Activated CD4-positive, alpha-beta T cell treated with anti-CD3 and anti-CD28 coated beads, Interleukin-2, amount 10 ng/mL, durations not matched to agents 24 days and 14 days (primary cell): ENCODE data around the gene FGF7. TPM values are rescaled to one million over a fixed set of nuclear protein-coding genes. Genes with fewer than 3 reads are reported as not detected.
"Not testable (repeated sequence)": the region's sequence is repeated elsewhere in the genome, so short reads cannot be mapped to it uniquely, and the experiment has no call there.

Experiments
- DNase-seq: peaks from one replicate; pipeline ENCODE4 v3.0.0; 2022
- H3K27ac Mint-ChIP-seq: one replicate; pipeline ENCODE4 v1.8.0; 2022; ENCODE audit warnings: mild to moderate bottlenecking, mixed read lengths
- H3K27me3 Mint-ChIP-seq: one replicate; pipeline ENCODE4 v1.8.0; 2022; ENCODE audit warnings: mixed read lengths
- H3K36me3 Mint-ChIP-seq: one replicate; pipeline ENCODE4 v1.8.0; 2022; ENCODE audit warnings: low read depth, mild to moderate bottlenecking, mixed read lengths
- H3K4me1 Mint-ChIP-seq: one replicate; pipeline ENCODE4 v1.8.0; 2021; ENCODE audit warnings: mixed read lengths
- H3K4me3 Mint-ChIP-seq: one replicate; pipeline ENCODE4 v1.8.0; 2022; ENCODE audit warnings: mild to moderate bottlenecking, moderate library complexity, mixed read lengths
- H3K9me3 Mint-ChIP-seq: one replicate; pipeline ENCODE4 v1.8.0; 2021; ENCODE audit warnings: mixed read lengths
- intact Hi-C: fragments of 100-400 bp; cut with micrococcal nuclease; formaldehyde crosslinking; loops from one replicate; pipeline ENCODE4 v1.15.1; 2023
- total RNA-seq: library from RNA; stranded (reverse); gene quantifications from 2 replicates; pipeline ENCODE4 v1.2.3, GENCODE V29; 2022

FGF7 gene
- total RNA-seq, 1 donor from 2014 or later: not detected

DNA sequence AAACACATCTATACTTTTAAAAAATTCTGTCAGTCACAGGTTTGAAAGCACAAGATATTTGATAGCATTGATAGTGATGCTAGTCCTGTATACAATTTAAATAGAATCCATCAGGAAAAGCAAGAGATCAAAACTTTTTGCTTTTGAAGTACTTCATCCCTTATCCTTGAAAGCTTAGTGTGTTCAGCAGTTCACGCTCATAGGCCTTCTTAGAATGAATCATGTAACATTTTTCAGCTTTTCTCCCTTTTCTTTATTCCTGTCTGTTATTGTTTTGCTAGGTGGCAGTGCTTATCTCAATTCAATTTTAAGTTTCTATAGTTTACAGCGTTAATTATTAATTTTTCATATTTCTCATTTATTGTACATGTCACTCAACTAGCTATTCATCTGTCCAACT lies 69.1 kb downstream of the FGF7 start:
- no peaks in the 10 kb centered on the region for H3K36me3 Mint-ChIP-seq
- H3K4me1 Mint-ChIP-seq: no peaks in the 10 kb centered on the region
- peaks cover 5% of the 10 kb centered on the region for H3K27me3 Mint-ChIP-seq
- H3K27ac Mint-ChIP-seq: no peak overlapping the region
- H3K9me3 Mint-ChIP-seq: no peaks in the 10 kb centered on the region
- no peak for DNase-seq
- intact Hi-C loops: no loop called here
- H3K4me3 Mint-ChIP-seq: no peak overlapping the region

GRCh38 chr15:49492830-49493229 lies 69.8 kb downstream of the FGF7 start:
- Mint-ChIP-seq H3K36me3 (no peaks in the 10 kb centered on the region), H3K4me1 (no peaks in the 10 kb centered on the region), H3K9me3 (no peaks in the 10 kb centered on the region), H3K27me3 (peaks cover 5% of the 10 kb centered on the region), H3K4me3 (no peak overlapping the region), H3K27ac (no peak overlapping the region)
- DNase-seq: no peak
- intact Hi-C loops: no loop called here

DNA sequence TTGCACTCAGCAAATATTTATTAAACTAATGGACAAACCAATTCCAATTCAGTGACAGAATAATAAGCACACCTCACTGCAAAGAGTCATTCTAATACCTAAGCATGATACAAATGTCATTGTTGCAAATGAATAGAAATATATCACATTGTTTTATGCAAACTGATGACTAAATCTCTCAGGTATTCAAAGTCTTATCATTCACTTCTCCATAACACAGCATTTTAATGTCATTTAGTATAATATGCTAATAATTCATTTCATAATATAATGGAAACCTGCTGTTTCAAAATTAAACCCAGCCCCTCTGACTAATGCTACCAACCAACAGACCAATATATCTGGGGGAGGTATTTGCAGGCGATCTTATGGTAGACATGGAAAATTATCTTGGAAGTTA lies 71.8 kb downstream of the FGF7 start:
- intact Hi-C loops: no loop called here
- Mint-ChIP-seq H3K27ac (no peak overlapping the region), H3K9me3 (no peaks in the 10 kb centered on the region), H3K4me3 (no peak overlapping the region), H3K27me3 (peaks cover 5% of the 10 kb centered on the region), H3K4me1 (no peaks in the 10 kb centered on the region), H3K36me3 (no peaks in the 10 kb centered on the region)
- DNase-seq: no peak

DNA sequence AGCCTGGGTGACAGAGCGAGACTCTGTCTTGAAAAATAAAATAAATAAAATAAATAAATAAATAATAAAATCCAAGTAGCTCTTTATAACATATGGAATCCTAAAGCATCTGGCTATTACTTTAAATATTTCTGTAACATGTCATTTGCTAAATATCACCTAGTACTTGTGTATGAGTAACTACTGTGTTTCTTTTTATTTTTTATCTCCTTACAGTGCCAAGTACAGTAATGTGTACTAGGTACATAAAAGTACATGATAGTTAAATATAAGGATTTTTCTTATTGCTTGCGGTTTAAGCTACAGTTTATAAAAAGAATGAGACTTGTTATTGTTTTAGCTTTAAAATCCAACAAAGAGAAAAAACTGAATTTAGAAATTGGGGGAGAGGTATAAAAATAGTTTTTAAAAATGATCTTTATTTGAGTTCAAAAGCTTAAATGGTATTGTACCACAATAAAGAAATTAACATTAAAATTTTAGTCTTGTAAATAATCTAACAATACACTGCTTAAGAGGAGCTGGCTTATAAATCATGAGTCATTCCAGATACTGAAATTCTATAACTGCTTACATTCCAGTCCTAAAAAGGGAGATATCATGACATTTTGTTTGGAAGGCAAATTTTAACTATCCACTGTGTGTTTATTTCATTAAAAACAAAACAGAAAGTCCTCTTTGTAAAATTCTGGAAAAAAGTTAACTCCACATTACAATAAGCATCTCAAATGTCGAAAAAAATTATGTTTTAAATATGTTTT lies 73.1 kb downstream of the FGF7 start:
- Mint-ChIP-seq H3K4me1 (no peaks in the 10 kb centered on the region), H3K9me3 (no peaks in the 10 kb centered on the region), H3K27me3 (peaks cover 5% of the 10 kb centered on the region), H3K27ac (no peak overlapping the region), H3K36me3 (no peaks in the 10 kb centered on the region), H3K4me3 (no peak overlapping the region)
- no peak for DNase-seq
- intact Hi-C loops: no loop called here

GRCh38 chr15:49501586-49501985 lies 78.5 kb downstream of the FGF7 start:
- H3K27ac Mint-ChIP-seq: no peak overlapping the region
- no peaks in the 10 kb centered on the region for H3K4me1 Mint-ChIP-seq
- peaks cover 8% of the 10 kb centered on the region for H3K9me3 Mint-ChIP-seq
- no peak for DNase-seq
- intact Hi-C loops: no loop called here
- no peak overlapping the region for H3K4me3 Mint-ChIP-seq
- no peaks in the 10 kb centered on the region for H3K36me3 Mint-ChIP-seq
- no peaks in the 10 kb centered on the region for H3K27me3 Mint-ChIP-seq

GRCh38 chr15:49506341-49506740 lies 83.3 kb downstream of the FGF7 start:
- no peaks in the 10 kb centered on the region for H3K36me3 Mint-ChIP-seq
- no peak for DNase-seq
- no peak overlapping the region for H3K27ac Mint-ChIP-seq
- no peaks in the 10 kb centered on the region for H3K4me1 Mint-ChIP-seq
- peaks cover 8% of the 10 kb centered on the region for H3K9me3 Mint-ChIP-seq
- H3K27me3 Mint-ChIP-seq: no peaks in the 10 kb centered on the region
- intact Hi-C loops: no loop called here
- H3K4me3 Mint-ChIP-seq: no peak overlapping the region

GRCh38 chr15:49507261-49507660 lies 84.2 kb downstream of the FGF7 start:
- Mint-ChIP-seq H3K36me3 (no peaks in the 10 kb centered on the region), H3K27me3 (no peaks in the 10 kb centered on the region), H3K27ac (no peak overlapping the region), H3K4me3 (no peak overlapping the region), H3K9me3 (peaks cover 8% of the 10 kb centered on the region), H3K4me1 (no peaks in the 10 kb centered on the region)
- intact Hi-C loops: no loop called here
- no peak for DNase-seq

DNA sequence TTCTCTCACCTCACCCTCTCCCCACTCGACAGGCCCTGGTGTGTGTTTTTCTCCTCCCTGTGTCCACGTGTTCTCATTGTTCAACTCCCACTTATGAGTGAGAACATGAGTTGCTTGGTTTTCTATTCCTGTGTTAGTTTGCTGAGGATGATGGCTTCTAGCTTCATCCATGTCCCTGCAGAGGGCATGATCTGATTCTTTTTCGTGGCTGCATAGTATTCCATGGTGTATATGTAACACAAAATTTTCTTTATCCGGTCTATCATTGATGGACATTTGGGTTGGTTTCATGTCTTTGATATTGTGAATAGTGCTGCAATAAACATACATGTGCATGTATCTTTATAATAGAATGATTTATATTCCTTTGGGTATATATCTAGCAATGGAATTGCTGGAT lies 89.7 kb downstream of the FGF7 start:
- H3K4me1 Mint-ChIP-seq, H3K27me3 Mint-ChIP-seq, H3K36me3 Mint-ChIP-seq, H3K9me3 Mint-ChIP-seq, H3K27ac Mint-ChIP-seq, H3K4me3 Mint-ChIP-seq, intact Hi-C loops, DNase-seq: not testable (repeated sequence)

- Mint-ChIP-seq H3K4me1 (no peaks in the 10 kb centered on the region), H3K27ac (no peak overlapping the region), H3K4me3 (no peak overlapping the region), H3K27me3 (no peaks in the 10 kb centered on the region), H3K36me3 (no peaks in the 10 kb centered on the region), H3K9me3 (peaks cover 18% of the 10 kb centered on the region)
- DNase-seq: no peak
- intact Hi-C loops: no loop called here
Observed at GRCh38 chr15:49521802-49522201, 98.8 kb downstream of the FGF7 start.

GRCh38 chr15:49528289-49528688 lies 105.2 kb downstream of the FGF7 start:
- H3K4me3 Mint-ChIP-seq: no peak overlapping the region
- H3K36me3 Mint-ChIP-seq: no peaks in the 10 kb centered on the region
- no peaks in the 10 kb centered on the region for H3K27me3 Mint-ChIP-seq
- intact Hi-C loops: no loop called here
- no peak overlapping the region for H3K27ac Mint-ChIP-seq
- peaks cover 7% of the 10 kb centered on the region for H3K9me3 Mint-ChIP-seq
- H3K4me1 Mint-ChIP-seq: no peaks in the 10 kb centered on the region
- no peak for DNase-seq

GRCh38 chr15:49530092-49530491 lies 107.0 kb downstream of the FGF7 start:
- Mint-ChIP-seq H3K4me1 (no peaks in the 10 kb centered on the region), H3K4me3 (no peak overlapping the region), H3K27me3 (no peaks in the 10 kb centered on the region), H3K27ac (no peak overlapping the region), H3K36me3 (no peaks in the 10 kb centered on the region), H3K9me3 (peaks cover 17% of the 10 kb centered on the region)
- no peak for DNase-seq
- intact Hi-C loops: no loop called here

Other genes starting within 250 kb of the FGF7 start
- gene FAM227B, start 197.6 kb downstream of the FGF7 start, total RNA-seq: 2.1 and 2.7 TPM in 2 replicates
- gene DTWD1, start 197.8 kb downstream of the FGF7 start, total RNA-seq: 24.9 and 25.8 TPM in 2 replicates